Loucy (cell line): ENCODE measurements around the gene POC1A.

Source experiments
- H2AFZ ChIP-seq: fragments of 200-600 bp; sonication (generic); 2 replicates; pipeline ENCODE4 v1.6.0; 2016; ENCODE audit warnings: antibody characterized with exemption, mild to moderate bottlenecking, low read length, moderate library complexity
- H3F3A ChIP-seq: fragments of 200-600 bp; 2 replicates; pipeline ENCODE4 v1.6.0; 2016; ENCODE audit warnings: antibody characterized with exemption, low read depth, mild to moderate bottlenecking
- H3K27me3 ChIP-seq: fragments of 200-600 bp; sonication (generic); 2 replicates; pipeline ENCODE4 v1.6.1; 2014; ENCODE audit warnings: low read length, mild to moderate bottlenecking; ENCODE audit not compliant: insufficient read depth, poor library complexity, severe bottlenecking
- H3K36me3 ChIP-seq: fragments of 200-600 bp; sonication (generic); 2 replicates; pipeline ENCODE4 v1.6.1; 2016; ENCODE audit warnings: low read length; ENCODE audit not compliant: insufficient read depth
- H3K4me1 ChIP-seq: fragments of 200-600 bp; sonication (generic); 2 replicates; pipeline ENCODE4 v1.5.1; 2014; ENCODE audit warnings: low read length, mild to moderate bottlenecking; ENCODE audit not compliant: insufficient read depth, poor library complexity, severe bottlenecking
- H3K4me2 ChIP-seq: fragments of 200-600 bp; sonication (generic); 2 replicates; pipeline ENCODE4 v1.6.0; 2014; ENCODE audit warnings: antibody characterized with exemption, low read length, low read depth, mild to moderate bottlenecking; ENCODE audit not compliant: poor library complexity, severe bottlenecking
- H3K4me3 ChIP-seq: fragments of 200-600 bp; sonication (generic); 2 replicates; pipeline ENCODE4 v1.5.1; 2014; ENCODE audit warnings: low read length, mild to moderate bottlenecking, mixed read lengths; ENCODE audit not compliant: poor library complexity, severe bottlenecking
- H3K79me2 ChIP-seq: fragments of 200-600 bp; sonication (generic); 2 replicates; pipeline ENCODE4 v1.6.1; 2014; ENCODE audit warnings: low read length; ENCODE audit not compliant: insufficient read depth
- H3K9ac ChIP-seq: fragments of 200-600 bp; sonication (generic); 2 replicates; pipeline ENCODE4 v1.6.0; 2014; ENCODE audit warnings: mild to moderate bottlenecking, low read depth, low read length, moderate library complexity; ENCODE audit not compliant: poor library complexity, severe bottlenecking
- H3K9me2 ChIP-seq: fragments of 200-600 bp; sonication (generic); replicated peaks from 2 replicates; pipeline ENCODE4 v1.6.1; 2016; ENCODE audit warnings: low read depth, low read length, mixed read lengths
- H3K9me3 ChIP-seq: fragments of 200-600 bp; sonication (generic); 2 replicates; pipeline ENCODE4 v1.6.1; 2014; ENCODE audit warnings: mild to moderate bottlenecking, antibody characterized with exemption, low read length, low read depth; ENCODE audit not compliant: insufficient read depth
- H4K20me1 ChIP-seq: fragments of 200-600 bp; sonication (generic); 2 replicates; pipeline ENCODE4 v1.6.0; 2014; ENCODE audit warnings: antibody characterized with exemption, low read length, mild to moderate bottlenecking; ENCODE audit not compliant: insufficient read depth, poor library complexity, severe bottlenecking
- CTCF ChIP-seq: fragments of 200-600 bp; sonication (generic); conservative IDR thresholded peaks from 2 replicates; pipeline ENCODE4 v1.5.1; 2014; ENCODE audit warnings: mild to moderate bottlenecking, antibody characterized with exemption, low read length
- EZH2phosphoT487 ChIP-seq: fragments of 200-600 bp; IDR thresholded peaks from 2 replicates; pipeline ENCODE4 v1.6.1; 2018; ENCODE audit warnings: antibody characterized with exemption, mild to moderate bottlenecking, moderate library complexity, borderline replicate concordance

POC1A gene

DNA sequence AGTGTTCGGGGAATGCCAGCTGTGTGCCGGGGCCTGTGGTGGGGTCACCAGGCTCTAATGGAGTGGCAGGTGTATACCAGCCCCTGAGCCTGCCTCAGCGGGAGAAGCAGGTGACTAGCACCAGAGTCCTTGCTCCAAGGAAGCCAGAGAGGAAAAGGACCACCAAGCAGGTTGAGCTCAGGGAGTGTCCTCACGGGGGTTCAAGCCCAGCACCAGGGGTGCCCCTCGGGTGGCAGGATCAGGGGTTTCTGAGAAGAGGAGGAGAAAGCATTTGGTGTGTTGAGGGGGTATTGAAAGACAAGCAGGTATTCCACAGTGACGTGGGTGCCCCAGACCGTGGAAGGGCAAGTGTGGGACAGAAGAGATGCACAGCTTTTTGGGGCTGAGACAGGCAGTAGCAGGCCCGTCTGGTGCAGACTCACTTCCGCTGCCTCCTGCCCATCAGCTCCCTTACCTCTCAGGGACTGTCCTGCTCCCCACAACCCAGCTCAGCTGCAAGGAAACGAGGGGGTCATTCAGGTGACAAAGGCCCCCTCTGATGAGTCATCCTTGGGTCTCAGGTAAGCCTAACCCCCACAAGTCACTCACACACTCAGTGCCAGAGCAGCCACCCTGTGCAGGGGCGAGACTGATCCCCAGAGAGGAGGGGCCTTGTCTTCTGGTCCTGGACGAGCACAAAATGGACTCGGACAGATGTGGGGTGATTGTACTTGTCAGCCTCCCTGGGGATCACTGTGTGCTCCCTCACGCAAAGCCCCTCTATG, 21.4 kb upstream of the POC1A start:
- Histone ChIP-seq H3K27me3 (no peaks in the 10 kb centered on the region), H2AFZ (no peak overlapping the region), H3K79me2 (no peaks in the 10 kb centered on the region), H3K9me2 (no peaks in the 10 kb centered on the region), H3F3A (no peaks in the 10 kb centered on the region), H4K20me1 (no peaks in the 10 kb centered on the region), H3K4me1 (peaks cover 4% of the 10 kb centered on the region), H3K4me2 (no peak overlapping the region), H3K4me3 (no peak overlapping the region), H3K36me3 (no peaks in the 10 kb centered on the region), H3K9ac (no peak overlapping the region), H3K9me3 (no peaks in the 10 kb centered on the region)
- TF ChIP-seq CTCF (no peak), EZH2phosphoT487 (no peak)

DNA sequence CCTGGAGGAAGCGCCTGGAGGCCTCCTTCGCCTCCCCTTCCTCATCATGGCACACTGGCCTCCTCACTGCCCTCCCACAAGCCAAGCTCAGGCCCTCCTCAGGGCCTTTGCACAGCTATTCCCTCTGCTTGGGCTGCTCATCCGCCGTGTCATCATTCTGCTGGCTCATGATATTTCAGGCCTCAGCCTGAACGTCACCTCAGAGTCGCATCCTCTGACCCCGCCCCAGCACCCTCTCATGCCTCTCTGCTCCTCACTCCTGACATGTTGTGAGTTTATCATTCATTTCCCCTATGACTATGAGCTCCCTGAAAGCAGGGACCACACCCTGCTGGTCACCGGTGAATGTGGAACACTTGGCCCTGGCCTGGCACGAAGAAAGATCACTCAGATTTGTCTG, 20.7 kb upstream of the POC1A start:
- no peak overlapping the region for H2AFZ ChIP-seq
- H3F3A ChIP-seq = no peaks in the 10 kb centered on the region
- no peak overlapping the region for H3K4me2 ChIP-seq
- no peak overlapping the region for H3K4me3 ChIP-seq
- peaks cover 4% of the 10 kb centered on the region for H3K4me1 ChIP-seq
- no peaks in the 10 kb centered on the region for H3K9me2 ChIP-seq
- H3K36me3 ChIP-seq = no peaks in the 10 kb centered on the region
- TF ChIP-seq CTCF (no peak), EZH2phosphoT487 (no peak)
- no peaks in the 10 kb centered on the region for H4K20me1 ChIP-seq
- no peaks in the 10 kb centered on the region for H3K79me2 ChIP-seq
- no peak overlapping the region for H3K9ac ChIP-seq
- no peaks in the 10 kb centered on the region for H3K27me3 ChIP-seq
- H3K9me3 ChIP-seq = no peaks in the 10 kb centered on the region

DNA sequence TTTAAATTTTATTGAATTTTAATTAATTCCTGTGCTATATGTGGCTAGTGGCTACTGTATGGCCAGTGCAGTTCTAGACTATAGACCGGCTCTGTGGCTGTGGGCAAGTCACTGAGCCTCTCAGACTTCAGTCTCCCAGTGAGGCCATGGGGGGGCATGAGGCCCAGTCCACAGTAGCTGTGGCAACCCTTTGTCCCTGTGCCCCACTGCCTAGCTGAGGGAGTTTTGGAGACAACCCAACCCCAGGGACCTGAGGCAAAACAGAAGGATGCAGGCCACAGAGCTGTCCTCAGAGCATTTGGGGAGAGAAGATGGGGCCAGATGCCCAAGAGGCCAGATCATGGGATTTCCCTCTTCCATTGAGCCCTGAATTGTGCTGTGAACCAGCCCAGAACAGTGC, 18.9 kb upstream of the POC1A start:
- H3K79me2 ChIP-seq = no peaks in the 10 kb centered on the region

More for the DNA sequence above, 18.9 kb upstream of the POC1A start:
- H3K4me1 ChIP-seq = peaks cover 4% of the 10 kb centered on the region
- H2AFZ ChIP-seq = no peak overlapping the region
- H4K20me1 ChIP-seq = no peaks in the 10 kb centered on the region
- H3K9me2 ChIP-seq = no peaks in the 10 kb centered on the region
- H3K36me3 ChIP-seq = no peaks in the 10 kb centered on the region
- H3K4me3 ChIP-seq = no peak overlapping the region
- no peak overlapping the region for H3K4me2 ChIP-seq
- TF ChIP-seq CTCF = no peak
- no peak for TF ChIP-seq EZH2phosphoT487
- no peaks in the 10 kb centered on the region for H3K27me3 ChIP-seq
- H3F3A ChIP-seq = no peaks in the 10 kb centered on the region
- H3K9ac ChIP-seq = no peak overlapping the region
- H3K9me3 ChIP-seq = no peaks in the 10 kb centered on the region
